ACC112 (cell line): ENCODE measurements around the gene DCLK1.
A peak's percentile ranks its signal among the peaks of the same experiment; 100 is the strongest.

Experiments
- H2AFZ ChIP-seq: fragments of 200-600 bp; sonication (generic); one replicate; pipeline ENCODE4 v1.6.0; 2017; ENCODE audit warnings: antibody characterized with exemption, low read length; ENCODE audit not compliant: unreplicated experiment
- H3K27ac ChIP-seq: fragments of 200-600 bp; sonication (generic); 2 replicates; pipeline ENCODE4 v1.5.1; 2014; ENCODE audit warnings: low read depth, mild to moderate bottlenecking, antibody characterized with exemption, low read length, moderate library complexity
- H3K27me3 ChIP-seq: fragments of 200-600 bp; sonication (generic); 2 replicates; pipeline ENCODE4 v1.6.1; 2014; ENCODE audit warnings: mild to moderate bottlenecking, antibody characterized with exemption, low read length, moderate library complexity, mixed read lengths; ENCODE audit not compliant: insufficient read depth
- H3K36me3 ChIP-seq: fragments of 200-600 bp; sonication (generic); 2 replicates; pipeline ENCODE4 v1.6.1; 2016; ENCODE audit warnings: mild to moderate bottlenecking, antibody characterized with exemption, low read length, moderate library complexity, mixed read lengths; ENCODE audit not compliant: insufficient read depth
- H3K4me1 ChIP-seq: fragments of 200-600 bp; sonication (generic); one replicate; pipeline ENCODE4 v1.6.1; 2016; ENCODE audit warnings: low read length, mixed read lengths; ENCODE audit not compliant: insufficient read depth, unreplicated experiment, control insufficient read depth
- H3K4me3 ChIP-seq: fragments of 200-600 bp; sonication (generic); 2 replicates; pipeline ENCODE4 v1.5.1; 2014; ENCODE audit warnings: mild to moderate bottlenecking, low read depth, low read length
- H3K79me2 ChIP-seq: fragments of 200-600 bp; sonication (generic); one replicate; pipeline ENCODE4 v1.6.0; 2016; ENCODE audit warnings: low read length; ENCODE audit not compliant: control insufficient read depth, unreplicated experiment, insufficient read depth

DCLK1 gene

GRCh38 chr13:35887115-35887666, 244.0 kb downstream of the DCLK1 start:
- Histone ChIP-seq H3K27me3 (no peaks in the 10 kb centered on the region), H3K4me1 (peaks cover 37% of the 10 kb centered on the region), H3K79me2 (no peaks in the 10 kb centered on the region), H3K27ac (no peak overlapping the region), H3K36me3 (no peaks in the 10 kb centered on the region), H3K4me3 (no peak overlapping the region), H2AFZ (no peak overlapping the region)

GRCh38 chr13:35886332-35887114, 244.7 kb downstream of the DCLK1 start:
- peaks cover 30% of the 10 kb centered on the region for H3K4me1 ChIP-seq
- no peaks in the 10 kb centered on the region for H3K27me3 ChIP-seq
- H3K27ac ChIP-seq = no peak overlapping the region
- H3K36me3 ChIP-seq = no peaks in the 10 kb centered on the region
- H2AFZ ChIP-seq = peak overlapping the region; percentile 8
- H3K79me2 ChIP-seq = no peaks in the 10 kb centered on the region
- H3K4me3 ChIP-seq = peak overlapping the region; percentile 58

GRCh38 chr13:35884211-35884760, 246.9 kb downstream of the DCLK1 start:
- H2AFZ ChIP-seq = no peak overlapping the region
- no peaks in the 10 kb centered on the region for H3K27me3 ChIP-seq
- H3K4me3 ChIP-seq = no peak overlapping the region

GRCh38 chr13:35882722-35883497, 248.3 kb downstream of the DCLK1 start:
- H2AFZ ChIP-seq = no peak overlapping the region
- peaks cover 6% of the 10 kb centered on the region for H3K4me1 ChIP-seq
- no peaks in the 10 kb centered on the region for H3K79me2 ChIP-seq
- no peak overlapping the region for H3K4me3 ChIP-seq
- H3K27ac ChIP-seq = no peak overlapping the region
- H3K27me3 ChIP-seq = no peaks in the 10 kb centered on the region
- no peaks in the 10 kb centered on the region for H3K36me3 ChIP-seq

More at GRCh38 chr13:35884211-35884760, 246.9 kb downstream of the DCLK1 start:
- no peaks in the 10 kb centered on the region for H3K79me2 ChIP-seq
- H3K36me3 ChIP-seq = no peaks in the 10 kb centered on the region
- H3K4me1 ChIP-seq = peaks cover 17% of the 10 kb centered on the region
- H3K27ac ChIP-seq = no peak overlapping the region

- no peaks in the 10 kb centered on the region for H3K79me2 ChIP-seq
- no peaks in the 10 kb centered on the region for H3K4me1 ChIP-seq
- H3K27me3 ChIP-seq = no peaks in the 10 kb centered on the region
- no peak overlapping the region for H2AFZ ChIP-seq
- no peak overlapping the region for H3K27ac ChIP-seq
- no peaks in the 10 kb centered on the region for H3K36me3 ChIP-seq
- H3K4me3 ChIP-seq = no peak overlapping the region
These were observed 249.8 kb downstream of the DCLK1 start for GRCh38 chr13:35881360-35881759.

- Histone ChIP-seq H3K79me2 (no peaks in the 10 kb centered on the region), H3K27me3 (no peaks in the 10 kb centered on the region), H3K4me3 (no peak overlapping the region), H3K4me1 (no peaks in the 10 kb centered on the region), H3K36me3 (no peaks in the 10 kb centered on the region), H2AFZ (no peak overlapping the region), H3K27ac (no peak overlapping the region)
These were observed 252.1 kb downstream of the DCLK1 start for GRCh38 chr13:35879111-35879510.

GRCh38 chr13:35876601-35877000, 254.6 kb downstream of the DCLK1 start:
- no peak overlapping the region for H2AFZ ChIP-seq
- H3K36me3 ChIP-seq = no peaks in the 10 kb centered on the region
- no peak overlapping the region for H3K27ac ChIP-seq
- no peaks in the 10 kb centered on the region for H3K79me2 ChIP-seq
- no peak overlapping the region for H3K4me3 ChIP-seq
- no peaks in the 10 kb centered on the region for H3K4me1 ChIP-seq
- no peaks in the 10 kb centered on the region for H3K27me3 ChIP-seq

- H3K4me1 ChIP-seq = no peaks in the 10 kb centered on the region
- H3K36me3 ChIP-seq = no peaks in the 10 kb centered on the region
- H3K27ac ChIP-seq = no peak overlapping the region
- no peak overlapping the region for H2AFZ ChIP-seq
- H3K27me3 ChIP-seq = no peaks in the 10 kb centered on the region
- no peaks in the 10 kb centered on the region for H3K79me2 ChIP-seq
- no peak overlapping the region for H3K4me3 ChIP-seq
These were observed 256.5 kb downstream of the DCLK1 start for GRCh38 chr13:35874704-35875103.

GRCh38 chr13:35872369-35872768, 258.8 kb downstream of the DCLK1 start:
- Histone ChIP-seq H3K79me2 (no peaks in the 10 kb centered on the region), H2AFZ (no peak overlapping the region), H3K27me3 (no peaks in the 10 kb centered on the region), H3K27ac (no peak overlapping the region), H3K4me3 (no peak overlapping the region), H3K36me3 (no peaks in the 10 kb centered on the region), H3K4me1 (no peaks in the 10 kb centered on the region)

GRCh38 chr13:35871561-35871960, 259.6 kb downstream of the DCLK1 start:
- Histone ChIP-seq H3K36me3 (no peaks in the 10 kb centered on the region), H3K27me3 (no peaks in the 10 kb centered on the region), H3K27ac (no peak overlapping the region), H2AFZ (no peak overlapping the region), H3K79me2 (no peaks in the 10 kb centered on the region), H3K4me1 (no peaks in the 10 kb centered on the region), H3K4me3 (no peak overlapping the region)
